DOHH2 (cell line): ENCODE results near the gene LARP6.

Experiments used
- CTCF ChIP-seq: fragments of 200-600 bp; sonication (generic); IDR thresholded peaks from one replicate; pipeline ENCODE4 v1.5.1; 2014; ENCODE audit warnings: antibody characterized with exemption, mild to moderate bottlenecking, low read depth, low read length; ENCODE audit not compliant: poor library complexity, severe bottlenecking
- EZH2phosphoT487 ChIP-seq: fragments of 200-600 bp; sonication (generic); IDR thresholded peaks from 2 replicates; pipeline ENCODE4 v1.6.1; 2017; ENCODE audit warnings: borderline replicate concordance, mild to moderate bottlenecking, antibody characterized with exemption, low read length, moderate library complexity, mixed read lengths

GRCh38 chr15:70801109-70801508, 52.8 kb downstream of the LARP6 start:
- TF ChIP-seq CTCF, result no peak
- TF ChIP-seq EZH2phosphoT487, result no peak
